ENCODE data around the gene ARAP3. TPM values are rescaled to one million over a fixed set of nuclear protein-coding genes. Genes with fewer than 3 reads are reported as not detected.

The ARAP3 gene
- total and polyA plus RNA-seq, 9 of the 15 experiments (the other 6 are each of a cell fraction or from before 2014, with no cell fraction given): 0.83 to 25.7 (median 6.4) TPM

DNA sequence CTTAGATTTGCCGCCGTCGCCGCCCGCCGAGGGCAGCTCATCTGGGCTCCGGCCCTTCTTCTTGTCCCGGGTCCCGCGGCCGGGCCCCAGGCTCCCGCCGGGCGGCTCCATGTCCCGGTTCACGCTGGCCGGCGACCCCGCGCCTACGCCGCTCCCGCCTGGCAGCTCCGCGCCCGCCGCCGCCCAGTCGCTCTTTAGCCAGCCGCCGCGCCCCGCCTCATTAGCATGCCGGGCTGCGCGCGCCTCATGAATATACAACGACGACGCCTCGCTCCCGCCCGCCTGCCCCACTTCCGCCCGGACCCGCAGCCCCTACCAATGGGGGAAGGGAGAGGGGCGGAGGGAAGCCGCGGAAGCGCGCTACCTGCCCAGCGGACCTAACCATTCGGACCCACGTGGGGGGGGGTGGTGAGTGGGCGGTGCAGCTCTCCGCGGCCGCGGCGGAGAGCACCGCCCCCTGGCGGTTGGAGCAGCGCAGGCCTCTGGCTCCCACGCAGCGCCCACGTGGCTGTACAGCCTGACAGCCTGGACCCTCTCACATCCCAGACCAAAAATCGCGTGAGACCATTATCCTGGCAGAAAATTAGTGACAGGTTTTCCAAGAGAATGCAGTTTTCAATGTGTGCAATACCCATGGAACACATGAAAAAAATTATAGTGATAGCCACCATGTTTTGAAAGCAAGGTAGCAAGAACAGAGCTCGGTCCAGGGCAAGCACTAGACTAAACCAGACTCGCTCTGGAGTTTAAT, 63.1 kb downstream of the ARAP3 start, which contains the start of gene DIAPH1 (continued):
- TF ChIP-seq, protein P1, sequence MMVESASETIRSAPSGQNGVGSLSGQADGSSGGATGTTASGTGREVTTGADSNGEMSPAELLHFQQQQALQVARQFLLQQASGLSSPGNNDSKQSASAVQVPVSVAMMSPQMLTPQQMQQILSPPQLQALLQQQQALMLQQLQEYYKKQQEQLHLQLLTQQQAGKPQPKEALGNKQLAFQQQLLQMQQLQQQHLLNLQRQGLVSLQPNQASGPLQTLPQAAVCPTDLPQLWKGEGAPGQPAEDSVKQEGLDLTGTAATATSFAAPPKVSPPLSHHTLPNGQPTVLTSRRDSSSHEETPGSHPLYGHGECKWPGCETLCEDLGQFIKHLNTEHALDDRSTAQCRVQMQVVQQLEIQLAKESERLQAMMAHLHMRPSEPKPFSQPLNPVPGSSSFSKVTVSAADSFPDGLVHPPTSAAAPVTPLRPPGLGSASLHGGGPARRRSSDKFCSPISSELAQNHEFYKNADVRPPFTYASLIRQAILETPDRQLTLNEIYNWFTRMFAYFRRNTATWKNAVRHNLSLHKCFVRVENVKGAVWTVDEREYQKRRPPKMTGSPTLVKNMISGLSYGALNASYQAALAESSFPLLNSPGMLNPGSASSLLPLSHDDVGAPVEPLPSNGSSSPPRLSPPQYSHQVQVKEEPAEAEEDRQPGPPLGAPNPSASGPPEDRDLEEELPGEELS (CRISPR knock-in tag; IDR thresholded peaks at IDR 0.05; ENCODE audit: borderline replicate concordance): no peak
- TF ChIP-seq, protein P2, sequence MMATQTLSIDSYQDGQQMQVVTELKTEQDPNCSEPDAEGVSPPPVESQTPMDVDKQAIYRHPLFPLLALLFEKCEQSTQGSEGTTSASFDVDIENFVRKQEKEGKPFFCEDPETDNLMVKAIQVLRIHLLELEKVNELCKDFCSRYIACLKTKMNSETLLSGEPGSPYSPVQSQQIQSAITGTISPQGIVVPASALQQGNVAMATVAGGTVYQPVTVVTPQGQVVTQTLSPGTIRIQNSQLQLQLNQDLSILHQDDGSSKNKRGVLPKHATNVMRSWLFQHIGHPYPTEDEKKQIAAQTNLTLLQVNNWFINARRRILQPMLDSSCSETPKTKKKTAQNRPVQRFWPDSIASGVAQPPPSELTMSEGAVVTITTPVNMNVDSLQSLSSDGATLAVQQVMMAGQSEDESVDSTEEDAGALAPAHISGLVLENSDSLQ (IDR thresholded peaks at IDR 0.05): no peak
- TF ChIP-seq, protein P3, sequence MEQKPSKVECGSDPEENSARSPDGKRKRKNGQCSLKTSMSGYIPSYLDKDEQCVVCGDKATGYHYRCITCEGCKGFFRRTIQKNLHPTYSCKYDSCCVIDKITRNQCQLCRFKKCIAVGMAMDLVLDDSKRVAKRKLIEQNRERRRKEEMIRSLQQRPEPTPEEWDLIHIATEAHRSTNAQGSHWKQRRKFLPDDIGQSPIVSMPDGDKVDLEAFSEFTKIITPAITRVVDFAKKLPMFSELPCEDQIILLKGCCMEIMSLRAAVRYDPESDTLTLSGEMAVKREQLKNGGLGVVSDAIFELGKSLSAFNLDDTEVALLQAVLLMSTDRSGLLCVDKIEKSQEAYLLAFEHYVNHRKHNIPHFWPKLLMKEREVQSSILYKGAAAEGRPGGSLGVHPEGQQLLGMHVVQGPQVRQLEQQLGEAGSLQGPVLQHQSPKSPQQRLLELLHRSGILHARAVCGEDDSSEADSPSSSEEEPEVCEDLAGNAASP (IDR thresholded peaks at IDR 0.05): no peak
- no peak for TF ChIP-seq ZNF668 (CRISPR knock-in tag; IDR thresholded peaks at IDR 0.05)
- 0 out of 2 replicates have a peak, but pooled peaks have one; percentile 51 for TF ChIP-seq FOXK1 (CRISPR knock-in tag; IDR thresholded peaks at IDR 0.05; ENCODE audit: borderline replicate concordance)
- peak; percentile 53 for TF ChIP-seq CHD2 (IDR thresholded peaks at IDR 0.05; ENCODE audit: low read depth, low read length)
- 0 out of 2 replicates have a peak, but pooled peaks have one; percentile 55 for TF ChIP-seq HDAC2 (IDR thresholded peaks at IDR 0.05)
- no peak for TF ChIP-seq WHSC1 (IDR thresholded peaks at IDR 0.05; ENCODE audit: low read length)
- TF ChIP-seq EGR1 (conservative IDR thresholded peaks at IDR 0.05): peak; percentile 100
- TF ChIP-seq, protein P4, sequence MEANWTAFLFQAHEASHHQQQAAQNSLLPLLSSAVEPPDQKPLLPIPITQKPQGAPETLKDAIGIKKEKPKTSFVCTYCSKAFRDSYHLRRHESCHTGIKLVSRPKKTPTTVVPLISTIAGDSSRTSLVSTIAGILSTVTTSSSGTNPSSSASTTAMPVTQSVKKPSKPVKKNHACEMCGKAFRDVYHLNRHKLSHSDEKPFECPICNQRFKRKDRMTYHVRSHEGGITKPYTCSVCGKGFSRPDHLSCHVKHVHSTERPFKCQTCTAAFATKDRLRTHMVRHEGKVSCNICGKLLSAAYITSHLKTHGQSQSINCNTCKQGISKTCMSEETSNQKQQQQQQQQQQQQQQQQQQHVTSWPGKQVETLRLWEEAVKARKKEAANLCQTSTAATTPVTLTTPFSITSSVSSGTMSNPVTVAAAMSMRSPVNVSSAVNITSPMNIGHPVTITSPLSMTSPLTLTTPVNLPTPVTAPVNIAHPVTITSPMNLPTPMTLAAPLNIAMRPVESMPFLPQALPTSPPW (CRISPR knock-in tag; IDR thresholded peaks at IDR 0.05): peak; percentile 94
- no peak for TF ChIP-seq ZSCAN29 (IDR thresholded peaks at IDR 0.05)
- peak; percentile 87 for TF ChIP-seq ELF4 (CRISPR knock-in tag; IDR thresholded peaks at IDR 0.05)
- TF ChIP-seq ZNF586 (CRISPR knock-in tag; conservative IDR thresholded peaks at IDR 0.05): no peak
- peak; percentile 74; the same call in 1 of the 2 replicates for TF ChIP-seq POLR2AphosphoS5 (IDR thresholded peaks at IDR 0.05; ENCODE audit: control insufficient read depth, insufficient read depth, low read depth, low read length)
- no peak for TF ChIP-seq CSDE1 (IDR thresholded peaks at IDR 0.05)
- TF ChIP-seq, protein P5, sequence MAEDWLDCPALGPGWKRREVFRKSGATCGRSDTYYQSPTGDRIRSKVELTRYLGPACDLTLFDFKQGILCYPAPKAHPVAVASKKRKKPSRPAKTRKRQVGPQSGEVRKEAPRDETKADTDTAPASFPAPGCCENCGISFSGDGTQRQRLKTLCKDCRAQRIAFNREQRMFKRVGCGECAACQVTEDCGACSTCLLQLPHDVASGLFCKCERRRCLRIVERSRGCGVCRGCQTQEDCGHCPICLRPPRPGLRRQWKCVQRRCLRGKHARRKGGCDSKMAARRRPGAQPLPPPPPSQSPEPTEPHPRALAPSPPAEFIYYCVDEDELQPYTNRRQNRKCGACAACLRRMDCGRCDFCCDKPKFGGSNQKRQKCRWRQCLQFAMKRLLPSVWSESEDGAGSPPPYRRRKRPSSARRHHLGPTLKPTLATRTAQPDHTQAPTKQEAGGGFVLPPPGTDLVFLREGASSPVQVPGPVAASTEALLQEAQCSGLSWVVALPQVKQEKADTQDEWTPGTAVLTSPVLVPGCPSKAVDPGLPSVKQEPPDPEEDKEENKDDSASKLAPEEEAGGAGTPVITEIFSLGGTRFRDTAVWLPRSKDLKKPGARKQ (CRISPR knock-in tag; IDR thresholded peaks at IDR 0.05): no peak
- no peak for TF ChIP-seq HLTF (IDR thresholded peaks at IDR 0.05)
- TF ChIP-seq, protein P6, sequence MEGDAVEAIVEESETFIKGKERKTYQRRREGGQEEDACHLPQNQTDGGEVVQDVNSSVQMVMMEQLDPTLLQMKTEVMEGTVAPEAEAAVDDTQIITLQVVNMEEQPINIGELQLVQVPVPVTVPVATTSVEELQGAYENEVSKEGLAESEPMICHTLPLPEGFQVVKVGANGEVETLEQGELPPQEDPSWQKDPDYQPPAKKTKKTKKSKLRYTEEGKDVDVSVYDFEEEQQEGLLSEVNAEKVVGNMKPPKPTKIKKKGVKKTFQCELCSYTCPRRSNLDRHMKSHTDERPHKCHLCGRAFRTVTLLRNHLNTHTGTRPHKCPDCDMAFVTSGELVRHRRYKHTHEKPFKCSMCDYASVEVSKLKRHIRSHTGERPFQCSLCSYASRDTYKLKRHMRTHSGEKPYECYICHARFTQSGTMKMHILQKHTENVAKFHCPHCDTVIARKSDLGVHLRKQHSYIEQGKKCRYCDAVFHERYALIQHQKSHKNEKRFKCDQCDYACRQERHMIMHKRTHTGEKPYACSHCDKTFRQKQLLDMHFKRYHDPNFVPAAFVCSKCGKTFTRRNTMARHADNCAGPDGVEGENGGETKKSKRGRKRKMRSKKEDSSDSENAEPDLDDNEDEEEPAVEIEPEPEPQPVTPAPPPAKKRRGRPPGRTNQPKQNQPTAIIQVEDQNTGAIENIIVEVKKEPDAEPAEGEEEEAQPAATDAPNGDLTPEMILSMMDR (IDR thresholded peaks at IDR 0.05 in 2 of 3, conservative IDR thresholded peaks at IDR 0.05 in 1 of 3; ENCODE audit: insufficient read depth in 2 of 3, low read depth in 1 of 3, low read length in 3 of 3): peak; percentile 95 to 97 (median 95)
- TF ChIP-seq PTRF (tag; IDR thresholded peaks at IDR 0.05): no peak

Data from K562 (cell line).